Esophagus muscularis mucosa (tissue), 4 donors: ENCODE results near the gene UBXN6.

ENCODE experiments used
- EP300 ChIP-seq: sonication (generic); formaldehyde crosslinking; IDR thresholded peaks from one replicate; pipeline ENCODE4 v1.6.1; 2017; ENCODE audit warnings: antibody characterized with exemption
- POLR2A ChIP-seq: fragments of 450-650 bp; IDR thresholded peaks from one replicate; pipeline ENCODE4 v1.6.1; 2017; ENCODE audit warnings: antibody characterized with exemption, moderate library complexity, mild to moderate bottlenecking, low read depth
- POLR2AphosphoS5 ChIP-seq, 2 donors: sonication (generic); formaldehyde crosslinking; IDR thresholded peaks; one replicate each; pipeline ENCODE4 v1.6.1; 2017; ENCODE audit warnings: antibody characterized with exemption in 2 of 2
- TF ChIP-seq, protein P1 (sequence below), 3 experiments: fragments of 200-600 bp in 2 of 3; fragments of 450-650 bp in 1 of 3; sonication (generic) in 2 of 3; IDR thresholded peaks; one replicate each; pipeline ENCODE4 v1.5.1; 2017 to 2019; ENCODE audit warnings: antibody characterized with exemption in 3 of 3, mild to moderate bottlenecking in 2 of 3, moderate library complexity in 1 of 3

DNA sequence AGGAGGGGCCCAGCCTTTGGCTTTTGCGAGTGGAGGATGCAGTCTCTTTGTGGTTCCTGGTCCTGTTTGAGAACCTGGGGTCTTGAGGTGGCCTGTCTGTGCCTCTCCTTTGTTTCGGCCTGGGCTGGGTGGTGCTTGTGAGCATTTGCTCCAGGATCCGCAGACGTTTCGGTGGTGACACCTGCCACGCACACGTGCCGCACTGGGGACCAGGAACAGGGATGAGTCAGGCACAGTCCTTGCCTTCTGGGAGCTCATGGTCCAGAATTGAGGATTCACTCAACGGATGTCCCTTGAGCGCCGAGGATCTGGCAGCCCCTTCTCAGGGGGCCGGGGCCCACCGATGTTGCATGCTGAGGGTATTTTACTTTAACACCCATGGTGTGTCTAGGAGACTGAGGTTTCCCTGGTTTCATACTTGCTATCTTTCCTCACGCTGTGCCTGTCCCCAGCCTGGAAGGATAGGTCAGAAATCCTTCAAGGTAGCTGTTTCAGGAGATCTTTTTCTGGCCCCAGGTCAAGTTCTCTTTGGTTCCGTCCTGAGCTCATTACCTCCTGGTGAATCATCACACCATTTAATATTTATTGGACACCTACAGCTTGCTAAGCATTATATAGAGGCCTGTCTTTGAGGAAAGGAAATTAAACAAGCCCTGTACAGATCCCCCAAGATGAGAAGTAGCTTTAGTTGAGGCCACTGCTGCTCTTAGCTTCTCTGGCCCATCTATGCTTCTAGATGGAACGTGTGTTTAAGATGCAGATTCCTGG, 19.6 kb upstream of the UBXN6 start:
- TF ChIP-seq, protein P1, sequence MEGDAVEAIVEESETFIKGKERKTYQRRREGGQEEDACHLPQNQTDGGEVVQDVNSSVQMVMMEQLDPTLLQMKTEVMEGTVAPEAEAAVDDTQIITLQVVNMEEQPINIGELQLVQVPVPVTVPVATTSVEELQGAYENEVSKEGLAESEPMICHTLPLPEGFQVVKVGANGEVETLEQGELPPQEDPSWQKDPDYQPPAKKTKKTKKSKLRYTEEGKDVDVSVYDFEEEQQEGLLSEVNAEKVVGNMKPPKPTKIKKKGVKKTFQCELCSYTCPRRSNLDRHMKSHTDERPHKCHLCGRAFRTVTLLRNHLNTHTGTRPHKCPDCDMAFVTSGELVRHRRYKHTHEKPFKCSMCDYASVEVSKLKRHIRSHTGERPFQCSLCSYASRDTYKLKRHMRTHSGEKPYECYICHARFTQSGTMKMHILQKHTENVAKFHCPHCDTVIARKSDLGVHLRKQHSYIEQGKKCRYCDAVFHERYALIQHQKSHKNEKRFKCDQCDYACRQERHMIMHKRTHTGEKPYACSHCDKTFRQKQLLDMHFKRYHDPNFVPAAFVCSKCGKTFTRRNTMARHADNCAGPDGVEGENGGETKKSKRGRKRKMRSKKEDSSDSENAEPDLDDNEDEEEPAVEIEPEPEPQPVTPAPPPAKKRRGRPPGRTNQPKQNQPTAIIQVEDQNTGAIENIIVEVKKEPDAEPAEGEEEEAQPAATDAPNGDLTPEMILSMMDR (IDR thresholded peaks at IDR 0.05): no peak
- TF ChIP-seq POLR2A: no peak
- TF ChIP-seq POLR2AphosphoS5 (IDR thresholded peaks at IDR 0.05): no peak
- TF ChIP-seq EP300: no peak
